ENCODE data around the gene LOX.
A peak's percentile ranks its signal among the peaks of the same experiment; 100 is the strongest.

LOX gene, protein sequence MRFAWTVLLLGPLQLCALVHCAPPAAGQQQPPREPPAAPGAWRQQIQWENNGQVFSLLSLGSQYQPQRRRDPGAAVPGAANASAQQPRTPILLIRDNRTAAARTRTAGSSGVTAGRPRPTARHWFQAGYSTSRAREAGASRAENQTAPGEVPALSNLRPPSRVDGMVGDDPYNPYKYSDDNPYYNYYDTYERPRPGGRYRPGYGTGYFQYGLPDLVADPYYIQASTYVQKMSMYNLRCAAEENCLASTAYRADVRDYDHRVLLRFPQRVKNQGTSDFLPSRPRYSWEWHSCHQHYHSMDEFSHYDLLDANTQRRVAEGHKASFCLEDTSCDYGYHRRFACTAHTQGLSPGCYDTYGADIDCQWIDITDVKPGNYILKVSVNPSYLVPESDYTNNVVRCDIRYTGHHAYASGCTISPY

DNA sequence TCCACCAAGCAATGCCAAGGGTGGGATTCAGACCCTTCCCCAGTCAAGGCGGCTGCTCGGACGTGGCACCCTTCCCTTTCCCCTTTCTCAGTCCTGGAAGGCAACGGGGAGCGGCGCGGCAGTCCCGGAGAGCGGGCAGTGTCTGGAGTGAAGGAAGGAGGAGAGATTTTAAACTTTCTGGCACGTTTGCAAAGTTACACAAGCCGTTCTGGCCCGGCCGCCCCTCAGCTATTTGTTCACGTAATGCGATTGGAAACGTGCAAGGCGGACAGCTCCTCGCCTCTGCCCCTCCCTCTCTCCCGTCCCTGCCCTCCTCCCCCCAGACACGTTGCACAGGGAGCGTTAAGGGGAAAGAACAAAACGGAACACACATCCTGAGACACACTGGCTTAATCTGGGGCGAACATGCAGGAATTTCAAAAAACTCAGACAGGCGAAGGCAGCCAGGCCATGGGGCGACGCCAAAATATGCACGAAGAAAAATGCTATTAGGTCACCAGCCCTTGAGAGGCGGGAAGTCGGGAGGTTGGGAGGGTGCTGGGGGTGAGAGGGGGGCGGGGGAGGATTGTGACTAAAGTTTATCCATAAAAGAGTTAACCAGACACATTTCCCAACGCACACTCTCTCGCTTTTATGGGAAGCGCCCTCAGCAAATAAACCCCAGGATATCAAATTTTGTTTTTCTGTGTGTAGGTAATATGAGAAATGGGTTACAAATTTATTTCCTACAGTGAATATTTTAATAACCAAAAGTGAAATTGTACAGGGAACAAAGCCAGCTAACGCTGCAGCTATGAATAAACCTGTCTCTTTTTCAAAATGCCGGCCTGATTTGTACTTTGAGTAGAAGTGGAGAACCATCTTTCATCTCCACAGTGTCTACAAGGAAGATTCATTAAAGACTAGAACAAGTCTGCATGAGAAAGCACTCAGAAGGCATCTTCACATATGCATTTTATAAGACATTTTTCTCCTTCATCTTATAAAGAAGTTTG, at the start of gene LOX:
Gene LOX (minus strand): TSS at position 144 of the 995 bp plus-strand sequence. CDS start 274 bp downstream, outside the sequence.
- DNase-seq, result peak in 1 of 3 donors; percentile 34

GRCh38 chr5:122126756-122127321, 48.8 kb upstream of the LOX start:
- no peak for DNase-seq

- DNase-seq, result no peak
These were observed 48.2 kb upstream of the LOX start for GRCh38 chr5:122126177-122126755.

- DNase-seq, result no peak
These were observed 46.7 kb upstream of the LOX start for GRCh38 chr5:122124766-122125165.

DNA sequence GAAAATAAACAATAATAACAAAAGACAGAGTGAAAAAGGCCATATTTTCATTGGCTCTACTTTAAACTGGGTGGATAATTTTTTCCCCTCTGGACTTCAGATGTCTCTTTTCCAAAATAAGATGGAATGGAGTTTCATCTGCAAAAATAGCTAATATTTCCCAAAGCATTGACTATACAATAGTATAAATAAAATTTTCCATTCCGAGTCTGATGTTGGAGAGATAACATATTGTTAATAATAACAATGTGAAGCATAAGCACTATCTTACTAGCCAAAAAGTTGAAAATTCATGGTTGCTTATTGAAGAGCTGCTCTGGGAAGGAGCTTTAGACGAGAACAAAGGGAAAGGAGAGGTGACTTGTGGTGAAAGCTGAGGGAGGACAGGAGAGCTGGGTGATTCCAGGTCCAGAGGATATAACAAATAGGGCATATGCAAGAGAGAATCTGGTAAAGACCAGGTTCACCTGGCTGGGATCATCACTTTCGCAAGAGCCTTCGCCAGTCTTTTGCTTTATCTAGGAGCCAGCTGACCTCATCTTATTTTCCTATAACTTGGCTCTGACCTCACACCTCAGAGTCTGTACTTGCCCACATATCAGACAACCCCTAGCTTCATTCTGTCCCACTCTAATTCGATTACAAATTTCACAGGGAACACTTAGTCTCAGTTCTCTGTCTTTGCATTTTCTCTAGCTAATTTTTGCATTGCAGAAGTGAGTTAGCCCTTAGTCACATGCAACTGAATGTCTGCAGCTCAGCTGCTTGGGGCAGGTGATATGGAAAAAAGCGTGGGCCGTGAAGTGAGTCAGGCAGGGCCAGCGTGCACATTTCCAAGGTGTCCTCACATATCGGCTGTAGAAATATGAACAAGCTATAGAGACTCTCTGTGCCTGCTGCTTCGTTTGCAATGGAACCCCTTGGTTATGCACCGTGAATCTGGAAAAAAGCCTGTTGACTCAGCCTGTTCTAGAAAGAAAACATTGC, 43.7 kb upstream of the LOX start:
- DNase-seq, result no peak

- DNase-seq, result peak; percentile 18 to 44 (median 27)
These were observed 42.9 kb upstream of the LOX start for GRCh38 chr5:122120957-122121356.

DNA sequence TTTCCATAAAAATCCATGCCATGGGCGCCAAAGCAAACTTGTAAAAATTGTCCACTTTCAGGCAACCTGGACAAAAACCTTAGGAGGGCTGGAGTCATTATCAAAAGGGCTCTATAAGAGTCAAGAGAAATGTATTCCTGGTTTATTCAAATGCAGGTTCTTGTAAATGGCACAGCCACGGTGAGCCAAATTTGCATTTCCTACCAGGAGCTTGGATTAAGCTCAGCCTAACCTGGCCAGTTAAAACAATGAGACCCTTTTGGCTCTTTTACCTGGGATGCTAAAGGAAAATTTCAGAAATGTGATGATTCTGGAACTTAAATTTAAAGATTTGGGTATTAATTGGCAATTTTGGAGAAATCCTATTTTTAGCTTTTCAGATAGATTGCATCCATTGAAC, 42.4 kb upstream of the LOX start:
- no peak for DNase-seq

- DNase-seq, result no peak
These were observed 41.1 kb upstream of the LOX start for GRCh38 chr5:122119205-122119604.

DNA sequence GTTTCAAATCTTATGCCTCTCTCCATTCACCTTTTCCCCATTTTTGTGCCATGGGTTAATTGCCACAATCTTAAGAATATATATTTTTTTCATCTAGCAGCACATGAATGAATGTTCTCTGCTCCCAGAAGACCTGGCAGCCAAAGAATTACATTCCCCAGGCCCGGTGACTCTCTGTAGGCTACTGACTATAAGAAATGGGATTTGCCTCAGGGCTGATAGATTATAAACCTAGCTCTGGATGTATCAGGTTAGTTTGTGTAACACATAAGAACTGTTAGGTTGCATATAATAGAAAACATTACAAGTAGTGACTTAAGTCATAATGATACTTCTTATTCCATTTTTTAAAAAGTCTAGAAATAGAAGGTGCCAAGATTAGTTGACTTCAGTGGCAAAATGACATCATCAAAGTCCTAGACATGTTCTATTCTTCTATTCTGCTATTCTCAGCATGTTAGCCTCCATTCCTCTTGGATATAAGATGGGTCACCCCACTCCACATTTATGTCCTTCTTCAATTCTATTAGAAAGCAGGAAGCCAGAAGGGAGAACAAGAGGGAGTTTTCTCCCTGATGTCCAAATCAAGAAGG, 40.4 kb upstream of the LOX start:
- DNase-seq, result no peak

DNA sequence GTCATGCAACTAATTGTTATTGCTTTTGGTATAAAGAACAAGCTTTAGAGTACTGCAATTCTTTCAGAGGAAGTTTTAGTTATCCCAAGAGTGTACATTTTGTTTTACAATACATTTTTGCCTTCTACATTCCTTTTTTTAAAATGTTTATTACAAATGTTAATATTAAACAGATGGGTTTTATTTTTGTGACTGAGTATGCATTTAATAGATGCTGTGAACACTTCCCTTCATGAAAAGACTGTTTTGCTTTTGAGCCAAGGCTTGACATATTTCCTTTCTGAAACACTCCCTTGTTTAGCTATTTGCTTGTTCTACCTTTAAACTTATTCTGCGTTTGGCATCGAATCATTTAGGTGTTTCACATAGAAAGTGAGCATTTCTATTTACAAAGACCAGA, 36.4 kb upstream of the LOX start:
- no peak for DNase-seq

DNA sequence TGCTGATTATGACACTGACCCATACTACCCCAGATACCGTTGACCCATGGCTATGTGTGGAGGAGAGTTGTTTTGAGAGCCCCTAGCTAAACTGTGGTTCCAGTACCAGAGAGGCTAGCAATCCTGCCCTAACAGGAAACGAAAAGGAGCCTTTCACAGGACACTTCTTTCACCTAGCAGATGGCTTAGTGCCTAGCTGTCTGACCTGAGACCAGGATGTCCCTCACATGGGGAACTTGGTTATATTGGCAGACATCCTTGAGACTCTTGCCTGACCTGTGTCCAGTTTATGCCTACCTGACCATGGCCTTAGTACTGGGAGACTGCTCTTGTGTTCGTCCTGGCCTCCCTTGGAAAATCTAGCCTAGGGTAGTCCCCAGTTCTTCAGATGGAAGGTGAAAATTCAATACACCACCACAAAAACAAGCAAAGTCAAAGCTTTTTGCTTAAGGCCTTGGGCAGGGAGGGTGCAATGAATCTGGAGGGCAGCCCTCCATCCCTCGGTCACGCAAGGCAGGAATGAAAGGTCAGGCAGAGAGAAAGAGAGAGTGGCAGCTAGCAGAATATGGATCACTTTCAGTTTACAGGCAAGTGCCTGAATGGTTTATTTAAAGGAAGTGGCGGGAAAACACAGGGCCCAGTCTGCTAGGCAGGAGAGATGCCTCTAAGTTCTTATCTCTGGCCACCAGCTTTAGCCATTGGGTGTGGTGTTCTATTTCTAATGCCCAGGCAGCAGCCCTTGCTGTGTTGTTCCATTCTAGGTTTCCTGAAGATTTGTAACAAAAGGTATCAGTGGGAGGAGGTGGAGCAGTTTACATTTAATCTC, 34.9 kb upstream of the LOX start:
- DNase-seq, result no peak

GRCh38 chr5:122112063-122112462, 34.0 kb upstream of the LOX start:
- DNase-seq, result no peak

DNA sequence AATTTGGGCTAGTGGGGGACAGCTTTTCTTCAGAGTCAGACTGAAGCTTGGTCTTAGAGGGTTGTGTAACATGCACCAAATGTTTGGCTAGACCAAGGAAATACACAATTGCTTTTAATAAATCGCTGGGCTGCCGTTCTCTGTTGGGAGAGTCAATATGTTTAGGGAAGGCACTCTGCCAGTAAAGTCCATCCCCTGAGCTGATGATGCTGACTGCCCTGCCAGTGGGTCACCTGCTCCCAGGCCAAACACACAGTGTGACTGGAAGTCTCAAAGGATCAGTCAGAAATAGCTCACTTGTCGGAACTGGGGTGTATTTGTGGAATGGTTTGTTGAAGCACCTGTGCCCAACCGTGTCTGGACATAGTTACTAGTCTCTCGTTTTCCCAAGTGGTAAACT, 33.4 kb upstream of the LOX start:
- DNase-seq, result no peak

DNA sequence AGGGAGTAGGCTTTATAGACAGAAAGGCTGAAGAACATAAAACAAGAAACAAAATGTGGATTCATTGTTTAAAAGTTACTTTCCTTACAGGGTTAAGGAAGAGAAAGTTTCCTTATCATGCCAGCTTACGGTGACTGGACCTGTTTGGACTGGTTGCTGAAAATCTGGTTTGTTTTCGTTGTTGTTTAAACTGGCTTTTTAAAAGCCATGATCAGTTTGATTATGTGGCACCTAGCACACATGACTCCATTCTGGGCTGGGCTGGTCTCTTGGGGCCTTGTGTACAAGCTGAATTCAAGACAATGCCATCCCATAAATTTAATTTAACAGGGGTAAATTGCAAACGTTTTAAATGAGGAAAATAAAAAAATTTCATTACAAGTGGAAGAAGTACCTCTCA, 32.9 kb upstream of the LOX start:
- no peak for DNase-seq

DNA sequence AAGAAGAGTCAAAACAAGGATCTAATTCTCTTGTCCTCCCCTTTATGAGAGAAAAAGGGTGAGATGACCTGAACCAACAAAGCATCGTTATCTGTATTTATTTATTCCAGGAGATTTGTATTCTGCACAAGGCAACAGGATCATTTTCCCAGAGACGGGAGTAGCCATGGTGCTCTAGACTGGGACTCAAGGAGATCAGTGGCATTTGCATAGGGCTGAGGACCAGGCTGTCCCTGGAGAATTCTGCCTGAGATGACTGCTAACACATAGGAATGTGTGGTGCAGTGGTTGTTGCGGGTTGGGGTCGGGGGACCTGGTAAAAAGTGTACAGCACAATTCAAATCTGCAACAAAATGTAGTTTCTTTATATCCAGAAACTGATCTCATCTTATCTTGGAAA, 29.0 kb upstream of the LOX start:
- DNase-seq, result no peak

- no peak for DNase-seq
These were observed 27.9 kb upstream of the LOX start for GRCh38 chr5:122105909-122106308.

- peak; percentile 55 to 64 (median 58) for DNase-seq
These were observed 24.8 kb upstream of the LOX start for GRCh38 chr5:122102825-122103224.

DNA sequence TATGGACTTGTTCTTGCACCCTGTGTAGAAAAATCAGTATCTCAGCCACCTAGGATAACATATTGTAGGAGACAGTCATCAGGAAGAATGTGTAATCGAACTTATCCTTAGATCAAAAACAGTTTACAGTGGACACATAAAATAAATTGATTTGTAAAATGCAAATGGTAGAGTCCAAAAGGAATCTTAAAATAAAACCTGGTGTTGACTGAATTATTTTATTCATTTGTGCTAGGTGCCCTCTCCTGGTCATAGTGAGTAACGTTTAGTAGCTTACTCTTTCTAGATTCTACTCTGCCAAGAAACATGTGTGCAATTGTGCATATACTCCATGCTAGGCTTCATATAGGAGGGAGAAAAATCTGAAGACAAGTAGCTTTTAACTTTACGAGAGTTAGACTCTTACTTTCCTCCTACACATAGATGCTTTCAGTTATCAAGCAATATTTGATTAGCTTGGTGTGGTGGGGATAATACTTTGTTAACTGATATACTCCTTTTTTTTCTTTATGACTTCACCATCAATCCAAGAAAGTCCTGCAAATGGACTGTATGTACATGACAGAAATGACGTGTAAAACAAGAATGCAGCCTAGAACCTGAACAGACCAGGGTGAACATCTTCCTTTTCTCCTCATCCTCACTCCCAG, 23.7 kb upstream of the LOX start:
- DNase-seq, result peak; percentile 50 to 65 (median 64)

DNA sequence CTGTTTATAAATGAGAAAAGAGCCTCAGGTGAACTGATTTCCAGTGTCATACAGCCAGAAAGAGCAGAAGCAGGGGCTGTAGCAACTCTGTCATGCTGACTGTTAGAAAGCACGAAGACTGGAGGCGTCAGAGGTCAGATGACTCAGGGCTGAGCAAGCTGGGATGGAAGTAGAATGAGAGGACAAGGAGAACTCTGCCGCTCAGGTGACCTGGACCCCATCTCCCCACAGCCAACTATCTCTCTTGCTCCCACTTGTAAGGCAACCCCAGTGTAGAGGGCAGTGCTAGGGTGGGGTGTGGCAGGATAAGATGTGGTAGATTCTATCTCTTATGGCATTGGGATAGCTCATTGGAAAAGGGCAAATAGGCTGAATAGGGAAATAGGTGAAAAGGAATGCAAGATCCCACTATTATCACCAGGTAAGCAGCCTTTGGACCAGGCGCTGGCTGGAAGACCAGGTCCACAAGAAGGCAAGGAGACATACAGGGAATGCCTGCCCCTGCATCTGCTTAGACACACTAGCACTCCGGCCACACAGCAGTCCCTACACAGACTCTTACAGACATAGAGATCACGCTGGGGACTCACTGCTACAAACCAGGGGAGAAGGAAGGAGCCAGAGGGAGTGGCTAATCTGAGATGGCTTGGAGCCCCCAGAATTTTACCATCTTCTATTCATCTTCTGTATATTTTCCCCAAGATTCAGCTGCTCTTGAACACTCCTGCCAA, 21.2 kb upstream of the LOX start:
- no peak for DNase-seq
